Measurements from ENCODE around the gene NDUFAF8.

DNA sequence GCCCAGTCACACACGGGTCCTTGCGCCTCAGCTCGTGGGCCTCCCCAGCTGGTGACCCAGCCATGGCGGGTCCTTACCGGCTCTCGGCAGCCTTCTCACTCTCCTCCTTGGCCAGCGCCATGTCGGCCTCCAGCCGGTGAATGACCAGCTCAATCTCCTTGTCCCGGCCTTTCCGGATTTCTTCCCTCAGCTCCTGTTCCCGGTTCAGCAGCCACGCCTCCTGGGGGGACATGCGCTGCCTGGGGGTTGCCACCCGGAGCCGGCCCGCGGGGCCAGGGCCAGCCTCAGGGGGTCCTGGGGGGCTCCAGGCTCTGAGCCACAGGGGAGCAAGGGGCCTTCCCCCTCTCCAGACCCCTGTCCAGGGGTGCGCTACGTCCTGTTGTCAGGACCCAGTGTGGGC lies 48.0 kb upstream of the NDUFAF8 start:
- TF ChIP-seq, protein P1, sequence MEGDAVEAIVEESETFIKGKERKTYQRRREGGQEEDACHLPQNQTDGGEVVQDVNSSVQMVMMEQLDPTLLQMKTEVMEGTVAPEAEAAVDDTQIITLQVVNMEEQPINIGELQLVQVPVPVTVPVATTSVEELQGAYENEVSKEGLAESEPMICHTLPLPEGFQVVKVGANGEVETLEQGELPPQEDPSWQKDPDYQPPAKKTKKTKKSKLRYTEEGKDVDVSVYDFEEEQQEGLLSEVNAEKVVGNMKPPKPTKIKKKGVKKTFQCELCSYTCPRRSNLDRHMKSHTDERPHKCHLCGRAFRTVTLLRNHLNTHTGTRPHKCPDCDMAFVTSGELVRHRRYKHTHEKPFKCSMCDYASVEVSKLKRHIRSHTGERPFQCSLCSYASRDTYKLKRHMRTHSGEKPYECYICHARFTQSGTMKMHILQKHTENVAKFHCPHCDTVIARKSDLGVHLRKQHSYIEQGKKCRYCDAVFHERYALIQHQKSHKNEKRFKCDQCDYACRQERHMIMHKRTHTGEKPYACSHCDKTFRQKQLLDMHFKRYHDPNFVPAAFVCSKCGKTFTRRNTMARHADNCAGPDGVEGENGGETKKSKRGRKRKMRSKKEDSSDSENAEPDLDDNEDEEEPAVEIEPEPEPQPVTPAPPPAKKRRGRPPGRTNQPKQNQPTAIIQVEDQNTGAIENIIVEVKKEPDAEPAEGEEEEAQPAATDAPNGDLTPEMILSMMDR (tag by site-specific recombination; IDR thresholded peaks at IDR 0.05) = no peak
- no peak for TF ChIP-seq KLF16 (tag by site-specific recombination; IDR thresholded peaks at IDR 0.05)
- no peak for TF ChIP-seq KLF10 (tag by site-specific recombination; IDR thresholded peaks at IDR 0.05)
- TF ChIP-seq, protein P2, sequence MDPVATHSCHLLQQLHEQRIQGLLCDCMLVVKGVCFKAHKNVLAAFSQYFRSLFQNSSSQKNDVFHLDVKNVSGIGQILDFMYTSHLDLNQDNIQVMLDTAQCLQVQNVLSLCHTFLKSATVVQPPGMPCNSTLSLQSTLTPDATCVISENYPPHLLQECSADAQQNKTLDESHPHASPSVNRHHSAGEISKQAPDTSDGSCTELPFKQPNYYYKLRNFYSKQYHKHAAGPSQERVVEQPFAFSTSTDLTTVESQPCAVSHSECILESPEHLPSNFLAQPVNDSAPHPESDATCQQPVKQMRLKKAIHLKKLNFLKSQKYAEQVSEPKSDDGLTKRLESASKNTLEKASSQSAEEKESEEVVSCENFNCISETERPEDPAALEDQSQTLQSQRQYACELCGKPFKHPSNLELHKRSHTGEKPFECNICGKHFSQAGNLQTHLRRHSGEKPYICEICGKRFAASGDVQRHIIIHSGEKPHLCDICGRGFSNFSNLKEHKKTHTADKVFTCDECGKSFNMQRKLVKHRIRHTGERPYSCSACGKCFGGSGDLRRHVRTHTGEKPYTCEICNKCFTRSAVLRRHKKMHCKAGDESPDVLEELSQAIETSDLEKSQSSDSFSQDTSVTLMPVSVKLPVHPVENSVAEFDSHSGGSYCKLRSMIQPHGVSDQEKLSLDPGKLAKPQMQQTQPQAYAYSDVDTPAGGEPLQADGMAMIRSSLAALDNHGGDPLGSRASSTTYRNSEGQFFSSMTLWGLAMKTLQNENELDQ (tag by site-specific recombination; IDR thresholded peaks at IDR 0.05; ENCODE audit: low read depth) = no peak
- no peak for TF ChIP-seq ZNF24 (tag by site-specific recombination; IDR thresholded peaks at IDR 0.05)
- TF ChIP-seq ZNF175 (tag by site-specific recombination; IDR thresholded peaks at IDR 0.05) = no peak
- TF ChIP-seq, protein P3, sequence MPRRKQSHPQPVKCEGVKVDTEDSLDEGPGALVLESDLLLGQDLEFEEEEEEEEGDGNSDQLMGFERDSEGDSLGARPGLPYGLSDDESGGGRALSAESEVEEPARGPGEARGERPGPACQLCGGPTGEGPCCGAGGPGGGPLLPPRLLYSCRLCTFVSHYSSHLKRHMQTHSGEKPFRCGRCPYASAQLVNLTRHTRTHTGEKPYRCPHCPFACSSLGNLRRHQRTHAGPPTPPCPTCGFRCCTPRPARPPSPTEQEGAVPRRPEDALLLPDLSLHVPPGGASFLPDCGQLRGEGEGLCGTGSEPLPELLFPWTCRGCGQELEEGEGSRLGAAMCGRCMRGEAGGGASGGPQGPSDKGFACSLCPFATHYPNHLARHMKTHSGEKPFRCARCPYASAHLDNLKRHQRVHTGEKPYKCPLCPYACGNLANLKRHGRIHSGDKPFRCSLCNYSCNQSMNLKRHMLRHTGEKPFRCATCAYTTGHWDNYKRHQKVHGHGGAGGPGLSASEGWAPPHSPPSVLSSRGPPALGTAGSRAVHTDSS (tag by site-specific recombination; IDR thresholded peaks at IDR 0.05) = no peak
- TF ChIP-seq MYNN (tag by site-specific recombination; IDR thresholded peaks at IDR 0.05; ENCODE audit: borderline replicate concordance) = no peak
- TF ChIP-seq ZNF404 (tag by site-specific recombination; IDR thresholded peaks at IDR 0.05) = no peak
- no peak for TF ChIP-seq REPIN1 (tag by site-specific recombination; IDR thresholded peaks at IDR 0.05; ENCODE audit: low read depth)

Measured in HEK293 (cell line).